Measurements from ENCODE around the gene BMX. TPM values are rescaled to one million over a fixed set of nuclear protein-coding genes. Genes with fewer than 3 reads are reported as not detected.

The BMX gene
- total RNA-seq, 1 experiment from 2014 or later, result not detected

DNA sequence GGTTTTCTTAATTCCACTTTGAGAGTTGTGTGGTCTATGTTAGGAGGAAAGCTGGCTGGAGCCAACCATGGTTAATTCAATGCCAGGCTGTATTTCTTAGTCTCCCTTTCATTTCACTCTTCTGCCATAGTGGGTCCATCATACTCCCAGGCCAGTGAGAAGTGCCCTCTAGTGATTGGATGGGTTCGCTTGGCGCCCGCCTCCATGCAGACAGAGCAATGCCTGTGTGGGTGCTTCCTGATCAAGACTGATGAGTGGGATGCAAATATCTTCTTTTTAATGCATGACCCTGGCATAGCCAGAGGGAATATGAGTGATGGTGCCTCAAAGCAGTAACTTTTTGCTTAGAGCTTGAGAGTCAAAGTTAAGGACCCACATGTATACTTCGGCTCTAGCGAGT is 6.4 kb downstream of the BMX start:
- no peak for DNase-seq (ENCODE audit: low spot score)

DNA sequence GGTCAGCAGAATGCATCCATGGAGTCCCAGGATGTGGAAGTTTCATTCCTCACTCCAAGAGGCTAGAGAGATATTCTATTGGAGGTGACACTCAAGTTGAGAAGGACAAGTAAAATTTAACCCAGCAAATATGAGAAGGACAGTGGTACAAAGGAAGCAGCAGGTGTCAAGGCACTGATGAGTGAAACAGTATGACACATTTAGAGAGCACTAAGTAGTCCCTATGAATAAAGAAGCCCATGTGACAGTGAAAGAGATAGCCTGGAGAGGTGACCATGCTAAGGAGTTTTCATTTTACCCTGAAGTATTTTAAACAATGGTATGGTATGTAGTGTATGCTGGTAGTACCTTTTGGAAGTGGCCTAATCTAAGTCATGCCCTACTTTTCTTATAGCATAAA is 9.2 kb downstream of the BMX start:
- no peak for DNase-seq (ENCODE audit: low spot score)

DNA sequence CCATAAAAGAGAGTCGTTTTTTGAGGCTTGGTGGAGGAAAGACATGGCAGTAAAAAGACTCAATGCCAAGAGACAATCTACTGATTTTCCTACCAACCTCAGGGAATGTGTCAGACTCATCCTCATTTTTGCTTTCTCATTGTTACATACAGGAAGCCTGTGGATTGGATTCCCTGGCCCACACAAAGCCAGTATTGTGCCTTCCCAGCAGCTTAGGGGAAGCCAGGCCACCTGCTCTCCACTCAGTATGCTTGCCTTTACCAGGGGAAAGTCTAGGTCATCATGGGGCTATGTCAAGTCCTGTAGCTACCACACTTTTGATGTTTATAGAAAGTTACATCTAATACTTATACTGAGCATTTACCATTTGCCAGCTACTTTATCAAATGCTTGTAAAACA is 11.0 kb downstream of the BMX start:
- DNase-seq (ENCODE audit: low spot score), result peak; percentile 23

DNA sequence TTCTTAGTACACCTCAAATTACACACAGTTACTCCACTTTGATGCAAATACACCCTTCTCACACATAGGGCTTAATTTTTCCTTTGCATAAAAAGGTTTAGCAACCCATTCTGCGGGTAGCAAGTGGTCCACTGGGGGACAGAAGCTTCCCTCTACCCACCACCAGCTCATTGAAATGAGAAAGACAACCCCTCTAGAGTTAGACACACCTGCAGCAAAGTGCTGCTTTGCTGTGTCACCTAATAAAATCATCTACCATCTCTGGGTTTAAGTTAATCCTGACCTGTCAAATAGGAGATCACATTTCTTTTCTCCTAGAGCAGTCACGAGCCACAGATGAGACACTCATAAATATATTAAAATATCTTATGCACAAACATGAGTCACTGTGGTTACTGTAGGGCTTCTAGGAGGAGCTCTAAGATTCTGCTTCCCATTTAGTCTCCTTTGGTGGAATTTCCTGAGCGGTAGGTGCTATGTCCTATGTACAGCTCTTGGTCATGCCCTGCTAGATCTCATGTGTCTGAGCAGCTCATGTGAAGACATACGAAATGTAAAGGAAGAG is 11.9 kb downstream of the BMX start:
- DNase-seq (ENCODE audit: low spot score), result peak; percentile 49

DNA sequence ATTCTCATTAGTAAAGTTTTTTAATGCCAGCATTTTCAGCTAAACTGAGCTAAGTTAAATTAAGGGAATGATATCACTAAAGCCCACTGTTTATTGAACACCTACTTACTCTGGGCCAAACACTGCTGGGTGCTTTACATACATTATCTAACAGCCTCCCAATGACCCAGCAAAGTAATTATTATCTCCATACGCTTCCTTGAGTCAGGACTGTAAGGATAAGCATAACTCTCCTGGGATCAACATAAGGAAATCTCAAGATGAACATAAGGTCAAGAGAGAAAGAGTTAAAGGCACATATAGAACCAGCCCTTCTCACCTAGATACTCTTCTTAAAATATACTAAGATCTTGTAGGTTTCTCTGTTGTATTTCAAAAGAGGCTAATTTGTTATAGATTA is 13.7 kb downstream of the BMX start:
- DNase-seq (ENCODE audit: low spot score), result no peak

DNA sequence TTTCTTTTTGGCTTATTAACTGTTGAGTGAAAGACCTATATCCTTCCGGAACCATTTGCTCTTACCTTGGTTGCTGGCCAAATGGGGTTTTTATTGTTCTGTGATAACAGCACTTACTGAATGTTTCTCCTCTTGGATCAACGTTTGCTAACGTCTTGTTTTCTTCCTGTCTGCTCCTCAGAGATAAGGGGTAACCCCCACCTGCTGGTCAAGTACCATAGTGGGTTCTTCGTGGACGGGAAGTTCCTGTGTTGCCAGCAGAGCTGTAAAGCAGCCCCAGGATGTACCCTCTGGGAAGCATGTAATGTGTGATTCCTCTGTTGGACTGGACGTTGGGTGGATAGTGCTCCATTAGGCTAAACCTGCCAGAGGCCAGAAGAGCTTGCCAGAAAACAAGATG is 15.3 kb downstream of the BMX start:
- no peak for DNase-seq (ENCODE audit: low spot score)

DNA sequence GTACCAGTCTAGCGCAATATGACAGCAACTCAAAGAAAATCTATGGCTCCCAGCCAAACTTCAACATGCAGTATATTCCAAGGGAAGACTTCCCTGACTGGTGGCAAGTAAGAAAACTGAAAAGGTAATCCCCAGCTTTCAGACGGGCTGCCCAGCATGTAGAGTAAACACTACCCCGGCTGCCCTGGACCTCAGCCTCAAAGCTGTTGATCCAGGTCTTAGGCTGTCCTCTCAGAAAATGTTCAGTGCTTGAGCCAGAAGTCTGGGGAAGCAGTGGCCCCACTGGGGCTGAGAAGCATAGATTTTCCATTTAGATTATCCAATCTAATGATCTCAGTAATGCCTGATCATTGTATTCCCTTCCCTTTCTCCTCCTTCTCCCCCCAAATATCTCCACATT is 21.9 kb downstream of the BMX start:
- no peak for DNase-seq (ENCODE audit: low spot score)

DNA sequence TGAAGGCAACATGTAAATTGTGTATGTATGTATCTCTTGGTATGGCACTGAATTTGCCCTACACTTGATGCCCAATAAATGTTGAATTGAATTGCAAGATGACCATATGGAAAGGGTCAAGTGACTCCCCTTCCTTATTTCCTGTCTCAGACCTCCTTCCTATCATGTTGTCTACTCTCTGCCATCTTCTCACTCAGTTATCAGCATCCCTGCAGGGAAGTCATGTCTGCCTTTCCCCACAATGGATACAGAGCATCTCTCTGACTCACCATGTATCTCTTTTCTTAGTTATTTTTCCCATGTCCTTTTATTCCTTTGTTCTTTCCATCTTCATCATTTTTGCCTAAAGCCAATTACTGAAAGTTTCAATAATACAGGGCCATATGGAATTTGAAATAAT is 22.5 kb downstream of the BMX start:
- DNase-seq (ENCODE audit: low spot score), result no peak

DNA sequence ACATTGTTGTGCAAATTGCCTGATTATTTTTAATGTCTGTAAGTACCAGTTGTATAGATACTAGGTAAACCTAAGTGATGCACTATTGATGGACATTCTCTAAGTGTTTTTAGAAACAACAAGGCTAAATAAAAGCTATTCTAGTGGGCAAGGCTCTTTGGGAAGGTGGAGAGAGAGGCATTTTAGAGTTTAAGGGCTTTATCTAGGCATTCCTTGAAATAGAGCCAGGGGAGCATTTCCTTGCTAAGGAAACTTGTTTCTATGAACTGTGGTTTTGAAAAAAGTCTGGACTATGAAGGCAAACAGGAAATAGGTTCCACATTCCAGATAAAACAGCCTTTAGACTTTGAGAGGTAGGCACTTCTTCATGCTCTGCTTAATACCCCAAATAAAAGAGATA is 23.8 kb downstream of the BMX start:
- peak; percentile 76 for DNase-seq (ENCODE audit: low spot score)

DNA sequence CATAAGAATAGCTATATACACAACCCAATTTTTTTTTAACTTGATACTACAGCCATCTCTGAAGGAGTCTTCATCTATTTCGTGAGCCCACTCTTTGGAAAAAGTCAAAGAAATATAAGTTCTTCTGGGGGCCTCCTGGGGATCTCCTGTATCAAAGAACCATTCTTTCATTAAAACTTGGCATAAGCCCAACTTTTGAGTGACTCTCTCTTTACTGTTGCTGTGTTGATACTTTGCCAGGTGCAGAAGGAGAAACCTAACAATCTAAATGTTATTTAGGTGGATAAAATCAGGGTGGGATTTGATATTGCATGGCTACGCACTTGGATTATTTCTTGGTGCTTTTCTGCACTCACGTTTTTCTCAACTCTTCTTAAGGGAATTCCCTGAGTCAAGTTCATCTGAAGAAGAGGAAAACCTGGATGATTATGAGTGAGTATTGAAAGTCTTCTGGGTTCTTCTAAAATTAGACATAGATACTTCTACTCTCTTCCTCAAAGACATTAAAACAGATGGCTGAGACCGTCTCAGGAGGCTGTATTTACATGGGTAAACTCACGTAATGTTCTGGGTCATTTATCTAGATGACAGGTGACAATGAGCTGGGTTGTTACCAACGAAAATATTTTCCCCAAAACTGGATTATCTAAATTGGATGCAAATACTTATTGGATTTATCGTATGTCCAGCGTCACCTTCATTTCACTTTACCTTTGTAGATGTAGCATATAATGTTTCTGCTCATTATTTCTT is 25.2 kb downstream of the BMX start:
- DNase-seq (ENCODE audit: low spot score), result no peak

DNA sequence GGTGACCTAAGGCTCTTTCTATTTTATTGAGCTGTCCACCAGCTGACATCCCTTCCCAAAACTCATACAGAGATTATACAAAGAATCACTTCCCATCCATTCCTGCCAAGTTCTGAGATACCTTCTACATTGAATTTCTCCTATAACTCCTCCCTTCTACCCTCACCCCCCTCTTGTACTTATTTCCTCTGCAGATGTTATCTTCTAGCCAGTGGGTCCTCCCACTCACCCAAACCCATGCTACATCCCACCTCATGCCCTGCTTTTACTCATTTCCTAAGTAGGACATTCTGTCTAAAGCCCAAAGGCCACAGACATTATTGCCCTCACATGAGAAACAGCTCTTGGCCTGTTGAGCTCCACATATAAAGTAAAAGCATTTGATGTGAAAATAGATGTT is 28.6 kb downstream of the BMX start:
- no peak for DNase-seq (ENCODE audit: low spot score)

DNA sequence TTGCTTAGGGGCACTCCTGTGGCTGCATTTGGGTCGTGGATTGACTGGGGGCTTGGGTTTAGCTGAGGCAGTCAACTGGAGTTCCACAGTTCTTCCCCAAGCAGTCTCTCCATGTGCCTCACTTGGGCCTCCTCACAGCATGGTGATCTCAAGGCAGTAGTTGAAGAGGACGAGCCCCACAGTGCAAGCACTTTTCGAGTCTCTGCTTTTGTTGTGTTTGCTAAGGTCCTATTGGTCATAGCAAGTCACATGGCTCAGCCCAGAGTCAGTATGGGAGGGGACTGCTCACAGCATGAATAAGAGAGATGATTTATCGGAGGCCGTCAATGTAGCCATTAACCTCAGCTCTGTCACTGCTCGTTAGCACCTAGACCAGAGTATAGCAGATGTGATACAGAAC is 29.7 kb downstream of the BMX start:
- DNase-seq (ENCODE audit: low spot score), result peak; percentile 47

DNA sequence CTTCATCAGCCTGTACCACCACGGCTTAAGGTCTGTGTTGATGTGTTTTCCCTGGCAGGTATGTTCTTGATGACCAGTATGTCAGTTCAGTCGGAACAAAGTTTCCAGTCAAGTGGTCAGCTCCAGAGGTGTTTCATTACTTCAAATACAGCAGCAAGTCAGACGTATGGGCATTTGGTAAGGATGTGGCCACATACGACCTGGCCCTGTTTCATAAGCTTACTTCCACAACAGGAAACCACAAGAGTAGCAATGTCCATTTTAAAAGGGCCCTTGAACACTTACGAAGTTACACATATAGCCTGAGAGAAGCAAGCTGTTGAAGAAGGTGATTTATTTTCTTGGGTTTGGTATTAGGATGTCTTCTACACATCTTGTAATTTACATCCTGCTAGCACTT is 46.1 kb downstream of the BMX start:
- DNase-seq (ENCODE audit: low spot score), result no peak

DNA sequence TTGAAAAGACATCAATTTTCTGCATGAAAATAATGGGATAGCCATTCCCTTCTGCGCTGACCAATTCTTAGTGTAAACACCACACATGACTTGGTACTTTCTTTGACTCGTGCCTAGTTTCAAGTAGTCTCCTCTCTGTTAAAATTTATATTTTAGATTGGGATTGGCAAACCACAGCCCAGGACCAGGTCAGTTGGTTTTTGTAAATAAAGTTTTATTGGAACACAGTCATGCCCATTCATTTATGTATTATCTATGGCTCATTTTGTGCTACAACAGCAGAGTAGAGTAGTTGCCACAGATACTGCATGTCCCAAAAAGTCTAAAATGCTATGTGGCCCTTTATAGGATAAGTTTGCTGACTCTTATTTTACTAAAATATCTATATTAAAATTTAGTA is 46.7 kb downstream of the BMX start:
- DNase-seq (ENCODE audit: low spot score), result no peak

DNA sequence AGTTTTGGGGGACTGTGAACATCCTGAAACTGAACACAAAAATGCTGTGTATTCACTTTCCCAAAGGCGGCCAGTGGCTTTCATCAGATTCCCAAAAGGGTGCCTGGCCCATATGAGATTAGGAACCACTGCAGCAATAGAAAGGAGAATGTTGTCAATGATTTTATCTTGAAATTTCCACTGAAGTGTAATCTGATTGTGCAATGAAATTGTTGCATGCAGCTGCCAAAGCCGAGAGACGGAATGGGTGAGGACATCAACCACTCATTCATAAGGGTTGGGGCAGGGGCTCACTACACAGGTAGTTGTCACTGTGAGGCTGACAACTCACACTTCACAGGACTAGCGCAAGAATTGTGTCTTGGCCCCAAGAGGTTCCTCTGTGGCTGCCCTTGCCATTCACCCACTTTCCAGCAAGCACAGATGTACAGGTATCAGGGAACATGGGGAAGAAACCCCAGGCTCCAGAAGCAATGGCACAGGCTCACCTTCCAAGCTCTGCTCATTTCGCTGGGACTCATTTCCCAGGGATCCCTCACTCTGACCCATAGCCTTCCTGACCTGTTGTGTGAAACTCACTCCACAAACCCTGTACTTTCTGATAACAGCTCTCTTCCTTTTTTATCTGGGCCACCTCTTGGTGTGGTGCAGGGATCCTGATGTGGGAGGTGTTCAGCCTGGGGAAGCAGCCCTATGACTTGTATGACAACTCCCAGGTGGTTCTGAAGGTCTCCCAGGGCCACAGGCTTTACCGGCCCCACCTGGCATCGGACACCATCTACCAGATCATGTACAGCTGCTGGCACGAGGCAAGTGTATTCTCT is 48.8 kb downstream of the BMX start:
- DNase-seq (ENCODE audit: low spot score), result no peak

DNA sequence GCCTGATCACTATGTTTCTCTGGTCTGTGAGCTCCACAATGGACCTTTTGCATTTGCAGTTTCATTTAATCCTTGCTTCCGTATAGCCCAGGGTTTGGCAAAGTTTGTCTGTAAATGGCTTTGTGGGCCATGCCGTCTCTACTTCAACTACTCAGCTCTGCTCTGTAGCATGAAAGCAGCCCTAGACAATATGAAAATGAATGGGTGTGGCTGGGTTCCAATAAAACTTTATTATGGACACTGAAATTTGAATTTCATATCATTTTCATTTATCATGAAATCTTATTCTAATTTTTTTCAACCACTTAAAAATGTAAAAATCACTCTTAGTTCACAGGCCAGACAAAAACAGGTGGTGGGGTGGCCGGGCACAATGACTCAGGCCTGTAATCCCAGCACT is 58.6 kb downstream of the BMX start:
- no peak for DNase-seq (ENCODE audit: low spot score)

DNA sequence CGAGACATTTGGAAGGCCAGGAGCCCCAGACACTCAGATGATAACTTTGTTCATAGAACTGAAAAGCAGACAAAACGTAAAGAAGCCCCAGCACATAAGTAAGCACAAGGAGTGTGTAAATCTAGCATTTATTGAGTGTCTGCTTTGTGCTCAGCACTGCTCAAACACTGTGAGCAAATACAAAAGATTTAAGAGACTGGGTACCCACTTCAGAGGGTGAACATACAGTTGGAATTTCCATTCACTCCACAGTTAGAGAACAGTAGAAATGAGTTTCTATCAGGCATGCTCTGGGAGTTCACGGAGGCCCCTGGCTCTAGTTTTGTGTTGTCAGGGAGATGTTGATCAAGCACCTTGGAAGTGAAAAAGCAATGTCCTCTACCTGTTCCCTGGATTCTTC is 60.3 kb downstream of the BMX start:
- no peak for DNase-seq (ENCODE audit: low spot score)

DNA sequence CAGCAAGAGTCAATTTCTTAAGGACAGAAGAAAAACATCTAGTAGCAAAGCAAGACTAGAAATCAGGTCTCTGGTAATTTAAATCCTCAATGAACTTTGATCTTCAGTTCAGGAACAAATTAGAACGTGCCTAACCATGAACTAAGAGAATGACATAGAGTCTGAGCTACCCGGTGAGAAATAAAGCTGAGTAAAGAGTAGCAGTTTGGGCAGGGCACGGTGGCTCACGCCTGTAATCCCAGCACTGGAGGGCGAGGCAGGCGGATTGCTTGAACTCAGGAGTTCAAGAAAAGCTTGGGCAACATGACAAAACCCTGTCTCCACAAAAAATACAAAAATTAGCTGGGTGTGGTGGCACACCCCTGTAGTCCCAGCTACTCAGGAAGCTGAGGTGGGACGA is 62.4 kb downstream of the BMX start:
- no peak for DNase-seq (ENCODE audit: low spot score)

DNA sequence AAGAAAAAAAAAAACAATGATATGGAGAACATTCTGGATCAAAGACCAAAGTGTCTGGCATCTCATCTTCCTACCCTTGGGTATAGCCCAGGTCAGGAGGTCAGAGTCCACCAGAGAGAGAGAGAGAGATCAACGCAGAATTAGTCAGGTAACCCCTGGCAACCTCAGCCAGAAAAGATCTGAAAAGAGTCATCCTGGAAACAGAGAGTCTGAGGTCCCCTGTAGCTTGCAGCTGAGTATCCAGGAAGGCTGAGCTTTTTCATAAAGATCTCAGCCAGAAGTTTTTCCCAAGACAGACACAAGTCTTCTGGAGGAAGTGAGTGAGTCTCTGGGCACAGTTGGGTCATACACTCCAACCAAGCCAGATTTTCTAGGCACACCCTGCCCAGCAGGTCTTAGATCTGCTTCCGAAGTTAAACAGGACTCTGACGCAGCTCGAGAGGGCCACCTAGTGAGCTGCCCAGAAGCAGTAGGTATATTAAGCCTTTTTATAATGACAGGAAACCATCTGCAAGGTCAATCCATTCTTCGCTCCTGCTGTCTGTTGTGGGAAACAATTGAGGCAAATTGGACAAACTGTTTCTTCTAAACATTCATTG is 64.5 kb downstream of the BMX start:
- DNase-seq (ENCODE audit: low spot score), result peak; percentile 70

DNA sequence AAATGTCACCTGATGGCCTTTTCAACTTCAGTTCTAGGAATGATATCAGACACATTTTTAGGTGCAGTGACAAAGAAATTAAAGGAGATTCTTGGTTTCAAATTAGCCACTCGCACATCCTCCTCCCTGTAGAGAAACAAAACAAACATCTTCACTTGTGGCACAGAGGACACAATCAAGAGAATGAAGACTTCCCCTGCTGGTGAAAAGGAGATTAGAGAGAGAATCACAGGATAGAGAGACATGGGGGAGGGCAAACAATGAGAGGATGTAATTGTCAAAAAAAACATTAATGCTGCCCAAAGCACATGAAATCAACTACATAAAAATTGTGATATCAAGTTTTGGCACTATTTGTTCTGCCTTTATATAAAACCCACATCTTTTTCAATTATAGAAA is 65.6 kb downstream of the BMX start:
- no peak for DNase-seq (ENCODE audit: low spot score)

DNA sequence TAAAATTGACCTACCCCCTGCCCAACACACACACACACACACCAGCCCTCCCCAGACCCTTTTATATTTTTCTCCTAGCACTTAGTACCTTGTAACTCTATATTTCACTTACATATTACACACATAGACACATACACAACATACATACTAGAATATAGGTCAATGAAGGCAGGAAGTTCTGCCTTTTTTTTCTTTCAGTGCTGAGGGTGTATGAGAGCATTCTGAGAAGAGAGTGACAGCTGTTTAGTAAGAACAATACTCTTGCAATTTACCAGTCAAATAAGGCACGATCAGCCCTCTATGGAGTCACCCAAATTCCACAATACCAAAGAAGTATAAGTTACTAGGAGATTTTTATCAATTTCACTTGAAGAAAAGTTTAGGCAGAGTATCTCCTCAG is 66.7 kb downstream of the BMX start:
- DNase-seq (ENCODE audit: low spot score), result no peak

DNA sequence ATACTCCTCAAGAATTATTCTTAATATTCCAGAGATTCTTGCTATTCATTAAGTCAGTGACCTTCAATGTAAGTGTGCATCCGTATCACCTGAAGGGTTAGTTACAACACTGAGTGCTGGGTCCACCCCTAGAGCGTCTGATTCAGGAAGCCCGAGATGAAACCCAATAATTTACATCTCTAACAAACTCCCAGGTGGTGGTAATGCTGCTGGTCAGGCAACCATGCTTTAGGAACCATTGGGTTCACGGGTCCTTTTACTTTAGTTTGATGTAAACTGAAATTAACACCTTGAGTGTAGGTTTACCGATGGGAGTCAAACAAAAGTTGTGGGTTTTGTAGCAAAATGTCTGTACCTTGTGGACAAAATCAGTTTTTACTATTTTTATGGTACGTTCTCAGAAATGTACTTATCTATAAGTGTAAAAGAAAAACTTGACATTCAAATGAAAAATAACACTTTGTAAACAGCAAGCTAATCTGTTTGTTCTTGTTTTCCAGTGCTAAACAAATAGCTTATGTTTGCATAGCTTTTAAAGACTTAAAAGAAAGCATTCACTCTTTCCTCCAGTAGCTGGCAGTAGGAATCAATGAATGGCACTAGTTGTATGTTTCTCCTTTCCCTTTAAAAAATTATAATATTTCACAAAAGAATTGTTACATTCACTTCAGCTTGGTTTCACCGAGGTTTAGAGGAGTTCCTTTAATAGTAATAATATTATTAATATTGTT is 67.4 kb downstream of the BMX start:
- no peak for DNase-seq (ENCODE audit: low spot score)
